Gastroesophageal sphincter (tissue), 4 donors: ENCODE data around the gene DNAI2. TPM values are rescaled to one million over a fixed set of nuclear protein-coding genes. Genes with fewer than 3 reads are reported as not detected.

Source experiments
- ATAC-seq: fragments of 150-250 bp; one replicate; pipeline ENCODE4 v1.9.1; 2016; ENCODE audit warnings: mild to moderate bottlenecking, moderate library complexity
- H3K27ac ChIP-seq, 4 donors: fragments of 200-600 bp; sonication (generic) in 3 of 4; 1 replicate in 3 of 4; 2 replicates in 1 of 4; pipeline ENCODE4 v1.5.1; 2016 to 2019
- H3K27me3 ChIP-seq: fragments of 200-600 bp; sonication (generic); one replicate; pipeline ENCODE4 v1.5.1; 2019
- H3K36me3 ChIP-seq, 2 donors: fragments of 200-600 bp; sonication (generic); one replicate each; pipeline ENCODE4 v1.5.1; 2019; ENCODE audit warnings: control low read depth in 1 of 2
- H3K4me1 ChIP-seq, 3 donors: fragments of 200-600 bp; sonication (generic); 1 replicate in 2 of 3; 2 replicates in 1 of 3; pipeline ENCODE4 v1.5.1; 2016 to 2019; ENCODE audit warnings: control low read depth in 2 of 3
- H3K4me3 ChIP-seq, 2 donors: fragments of 200-600 bp; sonication (generic); one replicate each; pipeline ENCODE4 v1.5.1; 2019; ENCODE audit warnings: mild to moderate bottlenecking in 1 of 2, moderate library complexity in 1 of 2
- H3K9me3 ChIP-seq, 3 donors: fragments of 200-600 bp; sonication (generic); one replicate each; pipeline ENCODE4 v1.5.1; 2017 to 2019; ENCODE audit warnings: control low read depth in 2 of 3
- EP300 ChIP-seq: sonication (generic); formaldehyde crosslinking; IDR thresholded peaks from one replicate; pipeline ENCODE4 v1.6.1; 2017; ENCODE audit warnings: antibody characterized with exemption, mild to moderate bottlenecking
- POLR2A ChIP-seq, 2 donors: fragments of 450-650 bp; IDR thresholded peaks; one replicate each; pipeline ENCODE4 v1.6.1; 2017; ENCODE audit warnings: antibody characterized with exemption in 2 of 2, mild to moderate bottlenecking in 2 of 2, moderate library complexity in 1 of 2
- POLR2AphosphoS5 ChIP-seq: sonication (generic); formaldehyde crosslinking; IDR thresholded peaks from one replicate; pipeline ENCODE4 v1.6.1; 2017; ENCODE audit warnings: antibody characterized with exemption
- WGBS, 2 donors: methylation state at CpG; one replicate each; pipeline ENCODE4 v1.1.5; 2018; ENCODE audit warnings: low coverage in 1 of 2; 5-methylcytosine and 5-hydroxymethylcytosine counted together
- total RNA-seq, 4 donors: library from RNA; depleted of rRNA; stranded (reverse); fragments of >200 nt; gene quantifications; one replicate each; pipeline ENCODE4 v1.1.0, GENCODE V29; 2016
- TF ChIP-seq, protein P1 (sequence below), 4 experiments: fragments of 200-600 bp in 2 of 4; fragments of 450-650 bp in 2 of 4; sonication (generic) in 1 of 4; IDR thresholded peaks; one replicate each; pipeline ENCODE4 v1.5.1; 2017 to 2019; ENCODE audit warnings: antibody characterized with exemption in 4 of 4, mild to moderate bottlenecking in 2 of 4, moderate library complexity in 2 of 4

Gene DNAI2
- total RNA-seq, 4 donors from 2014 or later = not detected

- TF ChIP-seq POLR2A (IDR thresholded peaks at IDR 0.05) (no peak), POLR2AphosphoS5 (no peak), EP300 (no peak)
- TF ChIP-seq, protein P1, sequence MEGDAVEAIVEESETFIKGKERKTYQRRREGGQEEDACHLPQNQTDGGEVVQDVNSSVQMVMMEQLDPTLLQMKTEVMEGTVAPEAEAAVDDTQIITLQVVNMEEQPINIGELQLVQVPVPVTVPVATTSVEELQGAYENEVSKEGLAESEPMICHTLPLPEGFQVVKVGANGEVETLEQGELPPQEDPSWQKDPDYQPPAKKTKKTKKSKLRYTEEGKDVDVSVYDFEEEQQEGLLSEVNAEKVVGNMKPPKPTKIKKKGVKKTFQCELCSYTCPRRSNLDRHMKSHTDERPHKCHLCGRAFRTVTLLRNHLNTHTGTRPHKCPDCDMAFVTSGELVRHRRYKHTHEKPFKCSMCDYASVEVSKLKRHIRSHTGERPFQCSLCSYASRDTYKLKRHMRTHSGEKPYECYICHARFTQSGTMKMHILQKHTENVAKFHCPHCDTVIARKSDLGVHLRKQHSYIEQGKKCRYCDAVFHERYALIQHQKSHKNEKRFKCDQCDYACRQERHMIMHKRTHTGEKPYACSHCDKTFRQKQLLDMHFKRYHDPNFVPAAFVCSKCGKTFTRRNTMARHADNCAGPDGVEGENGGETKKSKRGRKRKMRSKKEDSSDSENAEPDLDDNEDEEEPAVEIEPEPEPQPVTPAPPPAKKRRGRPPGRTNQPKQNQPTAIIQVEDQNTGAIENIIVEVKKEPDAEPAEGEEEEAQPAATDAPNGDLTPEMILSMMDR (IDR thresholded peaks at IDR 0.05) = no peak
- Histone ChIP-seq H3K9me3 (no peaks in the 10 kb centered on the region), H3K36me3 (peaks cover 0 to 47% of the 10 kb centered on the region in 2 donors), H3K4me3 (no peak overlapping the region), H3K4me1 (peaks cover 0 to 12% (median 0%) of the 10 kb centered on the region in 3 donors), H3K27me3 (no peaks in the 10 kb centered on the region), H3K27ac (peak overlapping the region in 3 of 4 donors; percentile 15 to 60 (median 43))
- WGBS, 2 donors = 86 to 92% methylated on average over 1 of the region's 1 CpG
- no peak for ATAC-seq
Measured at GRCh38 chr17:74234486-74234885, 39.5 kb upstream of the DNAI2 start.

- WGBS, 2 donors = 47 to 62% methylated on average over 4 to 13 of the region's 19 CpGs
- H3K36me3 ChIP-seq = peaks cover 0 to 47% of the 10 kb centered on the region in 2 donors
- ATAC-seq = no peak
- peak overlapping the region in 3 of 4 donors; percentile 15 to 60 (median 43) for H3K27ac ChIP-seq
- peaks cover 0 to 12% (median 0%) of the 10 kb centered on the region in 3 donors for H3K4me1 ChIP-seq
- H3K9me3 ChIP-seq = no peaks in the 10 kb centered on the region
- no peak overlapping the region for H3K4me3 ChIP-seq
- TF ChIP-seq POLR2AphosphoS5 (no peak), POLR2A (IDR thresholded peaks at IDR 0.05) (no peak), EP300 (no peak)
- TF ChIP-seq, protein P1 (IDR thresholded peaks at IDR 0.05) = no peak
- H3K27me3 ChIP-seq = no peaks in the 10 kb centered on the region
Measured at GRCh38 chr17:74235040-74235581, 38.9 kb upstream of the DNAI2 start.

DNA sequence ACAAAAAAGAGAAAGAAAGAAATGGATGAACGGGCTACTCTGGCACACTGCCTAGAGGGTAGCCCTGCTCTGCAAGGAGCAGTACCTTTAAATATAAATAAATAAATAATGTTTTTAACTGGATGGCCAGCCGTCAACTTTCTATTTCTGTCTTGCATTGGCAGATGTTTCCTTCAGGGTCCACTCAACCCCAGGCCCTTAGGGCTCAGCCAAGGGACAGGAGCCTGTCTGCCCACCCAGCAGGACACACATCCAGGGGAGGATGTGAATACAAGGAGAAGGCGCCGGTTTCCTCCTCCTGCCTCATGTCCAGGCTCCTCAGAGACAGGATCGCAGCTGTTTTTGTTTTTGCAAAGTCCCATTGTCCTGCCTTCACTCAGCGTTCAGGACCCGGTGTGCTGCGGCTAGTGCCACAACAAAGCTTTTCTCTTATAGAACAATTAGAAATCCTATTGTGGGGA is 38.1 kb upstream of the DNAI2 start:
- ATAC-seq = no peak
- Histone ChIP-seq H3K4me3 (no peak overlapping the region), H3K27ac (no peak overlapping the region), H3K4me1 (peaks cover 0 to 19% (median 0%) of the 10 kb centered on the region in 3 donors), H3K9me3 (no peaks in the 10 kb centered on the region), H3K36me3 (peaks cover 0 to 41% of the 10 kb centered on the region in 2 donors), H3K27me3 (no peaks in the 10 kb centered on the region)
- TF ChIP-seq EP300 (no peak), POLR2A (IDR thresholded peaks at IDR 0.05) (no peak), POLR2AphosphoS5 (no peak)
- TF ChIP-seq, protein P1 (IDR thresholded peaks at IDR 0.05) = no peak
- WGBS, 2 donors = 46 to 48% methylated on average over 5 to 8 of the region's 8 CpGs

DNA sequence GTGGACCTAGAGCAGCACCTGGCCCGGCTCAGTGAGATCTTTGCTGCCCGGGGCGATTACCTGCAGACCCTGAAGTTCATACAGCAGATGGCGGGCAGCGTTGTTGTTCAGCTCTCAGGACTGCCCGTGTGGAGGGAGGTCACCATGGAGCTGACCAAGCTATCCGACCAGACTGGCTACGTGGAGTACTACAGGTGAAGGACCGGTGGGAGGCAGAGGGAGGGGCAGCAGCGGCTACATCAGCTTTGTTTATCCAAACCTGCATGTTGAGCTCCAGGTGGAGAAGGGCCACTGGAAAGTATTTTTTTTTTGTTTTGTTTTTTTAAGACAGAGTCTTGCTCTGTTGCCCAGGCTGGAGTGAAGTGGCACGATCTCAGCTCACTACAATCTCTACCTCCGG is 36.7 kb upstream of the DNAI2 start:
- TF ChIP-seq POLR2AphosphoS5 (no peak), POLR2A (IDR thresholded peaks at IDR 0.05) (no peak), EP300 (no peak)
- TF ChIP-seq, protein P1 (IDR thresholded peaks at IDR 0.05) = no peak
- no peak overlapping the region for H3K27ac ChIP-seq
- no peak overlapping the region for H3K4me3 ChIP-seq
- ATAC-seq = no peak
- H3K9me3 ChIP-seq = no peaks in the 10 kb centered on the region
- WGBS, 2 donors = 93 to 100% methylated on average over 3 to 5 of the region's 12 CpGs
- no peaks in the 10 kb centered on the region for H3K27me3 ChIP-seq
- peaks cover 0 to 27% of the 10 kb centered on the region in 2 donors for H3K36me3 ChIP-seq
- peaks cover 0 to 30% (median 6%) of the 10 kb centered on the region in 3 donors for H3K4me1 ChIP-seq

DNA sequence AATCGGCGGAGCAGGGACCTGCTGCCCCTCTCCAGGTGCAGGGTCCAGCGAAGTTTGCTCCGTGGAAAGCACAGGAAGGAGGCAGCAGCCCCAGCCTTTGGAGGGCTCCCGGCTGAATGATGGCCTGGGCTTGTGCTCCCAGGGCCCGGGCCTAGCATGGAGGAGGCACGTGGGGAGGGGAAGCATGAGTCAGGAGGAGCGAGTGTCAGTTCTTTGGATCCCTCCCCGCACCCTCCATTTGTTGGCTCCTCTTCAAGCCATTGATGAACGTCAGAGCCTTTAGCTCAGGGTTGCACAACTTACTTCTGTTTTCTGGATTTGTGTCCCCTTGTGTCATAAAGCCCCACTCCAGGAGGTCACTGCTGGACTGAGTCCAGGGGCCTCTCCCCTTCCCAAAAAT is 34.9 kb upstream of the DNAI2 start:
- H3K4me3 ChIP-seq = no peak overlapping the region
- H3K36me3 ChIP-seq = peaks cover 0 to 28% of the 10 kb centered on the region in 2 donors
- H3K27ac ChIP-seq = no peak overlapping the region
- peaks cover 0 to 41% (median 6%) of the 10 kb centered on the region in 3 donors for H3K4me1 ChIP-seq
- H3K9me3 ChIP-seq = no peaks in the 10 kb centered on the region
- 72% methylated on average over 5 of the region's 10 CpGs; no CpG with 5 or more reads in 1 of the 2 donors for WGBS, 2 donors
- ATAC-seq = peak; percentile 32
- H3K27me3 ChIP-seq = no peaks in the 10 kb centered on the region
- no peak for TF ChIP-seq EP300
- no peak for TF ChIP-seq POLR2AphosphoS5
- TF ChIP-seq, protein P1 (IDR thresholded peaks at IDR 0.05) = no peak
- TF ChIP-seq POLR2A (IDR thresholded peaks at IDR 0.05) = no peak
